Activated T-helper 2 cell treated with anti-CD3 and anti-CD28 coated beads, Interferon-gamma antibody, Interleukin-2, Interleukin-4, amounts not matched to agents 10 μg/mL and 5 μg/mL and 100 μg/mL, durations not matched to agents 14 hours and 24 hours and 36 hours (primary cell): ENCODE data around the gene FBXL15. TPM values are rescaled to one million over a fixed set of nuclear protein-coding genes. Genes with fewer than 3 reads are reported as not detected.

ENCODE experiments used
- DNase-seq: peaks from one replicate; pipeline ENCODE4 v3.0.0; 2021; ENCODE audit warnings: low spot score
- H3K27ac Mint-ChIP-seq: one replicate; pipeline ENCODE4 v1.8.0; 2021; ENCODE audit warnings: mixed read lengths
- H3K27me3 Mint-ChIP-seq: one replicate; pipeline ENCODE4 v1.8.0; 2021; ENCODE audit warnings: low read depth, mixed read lengths
- H3K36me3 Mint-ChIP-seq: one replicate; pipeline ENCODE4 v1.8.0; 2021; ENCODE audit warnings: low read depth, mixed read lengths
- H3K4me1 Mint-ChIP-seq: one replicate; pipeline ENCODE4 v1.8.0; 2021; ENCODE audit warnings: low read depth, mixed read lengths
- H3K4me3 Mint-ChIP-seq: one replicate; pipeline ENCODE4 v1.8.0; 2021; ENCODE audit warnings: low read depth, mild to moderate bottlenecking, moderate library complexity, mixed read lengths
- H3K9me3 Mint-ChIP-seq: one replicate; pipeline ENCODE4 v1.8.0; 2021; ENCODE audit warnings: mixed read lengths
- intact Hi-C: fragments of 100-400 bp; cut with micrococcal nuclease; formaldehyde crosslinking; loops from one replicate; pipeline ENCODE4 v1.15.1; 2023
- total RNA-seq: library from RNA; stranded (reverse); gene quantifications from 2 replicates; pipeline ENCODE4 v1.2.3, GENCODE V29; 2022

The FBXL15 gene
- total RNA-seq, 1 donor from 2014 or later, result 14.8 TPM

DNA sequence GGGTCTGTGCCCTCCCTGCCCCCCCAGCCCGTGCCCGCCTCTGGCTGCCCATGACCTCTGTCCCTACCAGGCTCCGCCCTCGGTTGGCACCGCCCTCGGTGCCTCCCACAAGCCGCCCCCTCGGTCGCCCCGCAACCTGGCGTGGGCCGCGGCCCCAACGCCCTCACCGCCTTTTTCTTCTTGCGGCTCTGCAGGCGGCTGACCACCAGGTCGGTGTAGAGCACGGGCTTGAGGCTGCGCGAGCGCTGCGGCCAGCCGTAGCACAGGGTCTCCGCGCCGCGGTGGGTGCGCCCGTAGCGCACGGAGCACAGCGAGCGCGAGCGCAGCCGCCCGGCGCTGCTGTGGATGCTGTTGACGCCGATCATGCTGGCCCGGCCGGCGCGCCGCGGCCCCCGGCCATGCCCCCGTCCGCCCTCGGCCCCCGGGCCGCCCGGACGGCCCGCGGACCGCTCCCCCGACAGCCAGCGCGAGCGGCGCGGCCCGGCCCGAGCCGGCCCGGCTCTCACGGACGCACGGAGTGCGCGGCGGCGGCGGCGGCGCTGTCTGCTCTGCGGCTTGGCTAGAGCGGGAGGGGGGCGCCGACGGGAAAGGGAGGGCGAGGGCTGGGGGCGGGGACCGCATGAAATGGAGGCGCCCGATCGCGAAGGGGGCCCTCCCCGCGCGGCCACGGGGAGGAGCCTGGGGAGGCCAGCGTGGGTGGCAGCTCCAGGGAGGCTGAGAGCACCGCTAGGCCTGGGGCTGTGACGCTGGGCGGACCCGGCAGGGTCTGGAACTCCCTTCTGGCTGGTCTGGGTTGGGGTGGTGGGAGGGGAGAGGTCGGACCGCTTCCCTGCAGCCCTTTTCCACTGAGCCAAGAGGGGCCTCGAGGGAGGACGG lies 11.7 kb upstream of the FBXL15 start:
- Mint-ChIP-seq H3K27ac (peak overlapping the region; percentile 74), H3K36me3 (peaks cover 7% of the 10 kb centered on the region), H3K9me3 (no peaks in the 10 kb centered on the region), H3K27me3 (peaks cover 24% of the 10 kb centered on the region), H3K4me3 (peak overlapping the region; percentile 85), H3K4me1 (peaks cover 32% of the 10 kb centered on the region)
- intact Hi-C loops, result loop anchor here (1.0 to 2.0 kb wide), 2 partner anchors 10 to 14 kb away; partner anchors contain the start of gene NFKB2
- peak; percentile 46 for DNase-seq

GRCh38 chr10:102409604-102410428 lies 10.8 kb upstream of the FBXL15 start:
- Mint-ChIP-seq H3K4me3 (peak overlapping the region; percentile 85), H3K27ac (peak overlapping the region; percentile 74), H3K36me3 (peaks cover 7% of the 10 kb centered on the region), H3K9me3 (no peaks in the 10 kb centered on the region), H3K4me1 (peaks cover 32% of the 10 kb centered on the region), H3K27me3 (peaks cover 24% of the 10 kb centered on the region)
- peak; percentile 8 for DNase-seq
- intact Hi-C loops, result loop anchor here (1.0 to 2.0 kb wide), 2 partner anchors 11 to 15 kb away; partner anchors contain the start of gene NFKB2

GRCh38 chr10:102410429-102411073 lies 10.1 kb upstream of the FBXL15 start:
- Mint-ChIP-seq H3K27ac (no peak overlapping the region), H3K4me1 (peaks cover 32% of the 10 kb centered on the region), H3K4me3 (peak overlapping the region; percentile 85), H3K9me3 (no peaks in the 10 kb centered on the region), H3K36me3 (peaks cover 2% of the 10 kb centered on the region), H3K27me3 (peaks cover 25% of the 10 kb centered on the region)
- DNase-seq, result peak; percentile 53
- intact Hi-C loops, result no loop called here

DNA sequence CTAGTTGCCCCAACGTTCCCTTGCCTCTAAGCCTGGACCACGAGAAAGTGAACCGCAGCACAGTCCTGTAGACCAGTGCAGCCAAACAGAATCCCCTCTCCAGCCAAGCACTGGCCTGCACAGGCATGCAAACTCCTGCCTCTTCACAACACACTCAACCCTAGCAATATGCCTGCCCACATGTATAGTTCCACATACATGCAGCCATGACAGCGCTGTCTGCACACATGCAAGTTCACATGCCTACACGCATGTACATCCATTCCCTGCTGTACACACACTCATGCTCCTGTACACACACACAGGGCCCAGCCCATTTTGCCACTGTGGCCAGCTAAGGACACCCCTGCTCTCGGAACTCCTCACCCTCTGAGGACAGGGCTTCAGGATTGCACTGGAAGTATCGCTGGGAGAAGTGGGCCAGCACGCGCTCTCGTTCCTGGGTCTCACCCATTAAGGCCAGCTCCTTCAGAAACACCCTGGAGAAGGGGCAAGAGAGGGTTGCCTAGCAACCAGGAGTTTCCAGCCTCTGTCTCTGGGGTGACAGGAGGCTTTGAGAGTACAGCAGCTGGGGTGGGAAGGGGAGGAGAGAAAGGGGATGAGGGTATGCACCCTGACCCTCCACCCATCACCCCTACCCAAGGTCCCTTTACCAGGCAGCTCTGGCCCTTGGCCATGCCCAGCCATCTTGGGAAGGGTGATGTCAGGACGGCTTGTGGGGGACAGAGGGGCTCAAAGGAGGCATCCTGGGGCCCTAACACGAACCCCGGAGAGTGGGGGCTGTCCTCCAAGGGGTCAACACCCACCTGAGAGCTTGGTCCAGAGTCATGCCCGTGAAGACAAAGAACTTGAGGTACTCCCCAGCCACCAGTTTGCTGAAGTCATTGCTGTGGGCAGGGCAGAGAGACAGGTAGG lies 9.0 kb upstream of the FBXL15 start:
- Mint-ChIP-seq H3K4me3 (peak overlapping the region; percentile 78), H3K4me1 (peaks cover 32% of the 10 kb centered on the region), H3K27me3 (peaks cover 30% of the 10 kb centered on the region), H3K9me3 (no peaks in the 10 kb centered on the region), H3K36me3 (no peaks in the 10 kb centered on the region), H3K27ac (peak overlapping the region; percentile 62)
- DNase-seq, result no peak
- intact Hi-C loops, result no loop called here

DNA sequence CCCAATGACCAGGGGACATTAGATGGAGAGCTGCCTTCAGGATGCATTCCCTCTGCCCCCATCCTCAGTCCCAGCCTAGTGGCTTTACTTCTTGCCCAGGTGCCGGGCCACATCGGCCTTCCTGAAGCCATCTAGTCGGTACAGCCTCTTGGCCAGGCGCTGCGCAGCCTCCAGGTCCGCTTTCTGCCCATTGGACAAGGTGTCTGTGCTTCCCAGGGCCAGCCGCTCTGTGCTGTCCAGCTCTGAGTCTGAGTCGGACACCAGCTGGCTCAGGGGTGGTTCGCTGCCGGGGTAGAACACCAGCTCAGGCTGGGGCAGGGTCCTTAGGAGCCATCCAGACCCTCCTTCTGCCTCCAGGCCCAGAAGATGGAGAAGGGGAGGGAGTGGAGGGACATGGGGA lies 8.3 kb upstream of the FBXL15 start:
- H3K27me3 Mint-ChIP-seq, result peaks cover 34% of the 10 kb centered on the region
- no peak overlapping the region for H3K27ac Mint-ChIP-seq
- no peaks in the 10 kb centered on the region for H3K9me3 Mint-ChIP-seq
- no peak for DNase-seq
- H3K4me3 Mint-ChIP-seq, result no peak overlapping the region
- intact Hi-C loops, result no loop called here
- H3K36me3 Mint-ChIP-seq, result no peaks in the 10 kb centered on the region
- H3K4me1 Mint-ChIP-seq, result peaks cover 32% of the 10 kb centered on the region

DNA sequence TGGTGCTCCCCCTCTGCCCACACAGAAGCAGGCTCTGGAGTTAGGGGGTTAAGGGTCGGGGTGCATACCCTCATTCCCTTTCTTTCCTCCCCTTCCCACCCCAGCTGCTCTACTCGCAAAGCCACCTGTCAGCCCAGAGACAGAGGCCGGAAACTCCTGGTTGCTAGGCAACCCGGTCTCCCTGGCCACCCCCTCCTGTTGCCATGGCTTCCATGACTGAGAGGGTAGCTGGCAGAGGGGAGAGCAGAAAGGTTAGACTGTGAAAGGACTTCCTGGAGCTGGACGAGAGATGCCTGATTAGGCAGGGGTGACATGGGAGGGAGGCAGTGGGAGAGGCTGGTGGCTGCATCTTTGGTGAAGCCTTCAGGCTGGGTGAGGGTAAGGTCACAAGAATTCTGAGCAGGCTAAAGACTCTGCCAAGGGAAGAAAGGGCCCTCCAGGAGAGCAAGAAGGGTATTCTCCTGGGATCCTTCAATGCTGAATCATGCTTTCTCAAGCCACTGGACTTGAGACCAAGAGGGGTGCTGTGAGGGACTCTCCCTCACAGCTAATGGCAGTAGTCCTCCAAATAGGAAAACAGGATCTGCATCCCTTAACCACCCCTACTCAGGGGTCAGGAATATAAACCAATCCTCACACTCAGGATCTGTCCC lies 7.5 kb upstream of the FBXL15 start:
- Mint-ChIP-seq H3K27ac (no peak overlapping the region), H3K4me1 (peaks cover 26% of the 10 kb centered on the region), H3K27me3 (peaks cover 38% of the 10 kb centered on the region), H3K36me3 (no peaks in the 10 kb centered on the region), H3K4me3 (no peak overlapping the region), H3K9me3 (no peaks in the 10 kb centered on the region)
- intact Hi-C loops, result no loop called here
- DNase-seq, result no peak

DNA sequence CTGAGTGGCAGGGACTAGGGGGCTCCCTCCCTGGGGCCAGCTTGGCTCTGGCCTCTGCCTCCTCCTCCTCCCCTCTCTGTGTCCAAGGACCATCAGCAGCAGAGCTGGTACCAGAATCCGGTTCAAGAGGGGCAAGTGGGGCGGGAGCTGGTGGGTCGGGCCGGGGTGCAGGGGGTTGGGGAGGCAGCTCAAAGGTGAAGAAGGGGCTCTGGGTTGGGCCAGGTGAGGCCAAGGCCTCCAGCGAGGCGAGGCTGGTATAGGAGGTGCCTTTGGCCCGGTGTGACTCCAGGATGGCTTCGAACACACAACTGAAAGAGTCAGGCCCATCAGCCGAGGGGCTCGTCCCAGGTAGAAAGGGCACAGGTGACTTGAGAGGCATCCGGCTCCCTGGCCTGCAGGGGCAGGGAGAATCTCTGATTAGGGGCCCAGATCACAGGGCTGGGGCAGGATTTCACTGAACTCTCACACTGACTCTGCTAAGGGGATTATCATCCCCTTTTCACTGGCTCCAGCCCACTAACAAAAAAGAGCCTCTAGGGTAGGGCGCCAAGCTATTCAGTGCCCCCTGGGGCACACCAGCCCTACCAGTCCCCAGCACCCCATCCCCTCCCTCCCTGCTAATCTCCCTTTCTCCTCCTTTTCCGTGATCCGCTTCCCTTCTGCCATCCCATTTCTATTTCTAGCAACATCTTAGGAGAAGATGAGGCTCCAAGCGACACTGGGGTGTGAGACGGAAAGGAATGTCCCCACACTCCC lies 6.7 kb upstream of the FBXL15 start:
- H3K9me3 Mint-ChIP-seq, result no peaks in the 10 kb centered on the region
- intact Hi-C loops, result no loop called here
- no peak overlapping the region for H3K4me3 Mint-ChIP-seq
- peaks cover 24% of the 10 kb centered on the region for H3K4me1 Mint-ChIP-seq
- H3K27ac Mint-ChIP-seq, result no peak overlapping the region
- no peak for DNase-seq
- no peaks in the 10 kb centered on the region for H3K36me3 Mint-ChIP-seq
- peaks cover 39% of the 10 kb centered on the region for H3K27me3 Mint-ChIP-seq

DNA sequence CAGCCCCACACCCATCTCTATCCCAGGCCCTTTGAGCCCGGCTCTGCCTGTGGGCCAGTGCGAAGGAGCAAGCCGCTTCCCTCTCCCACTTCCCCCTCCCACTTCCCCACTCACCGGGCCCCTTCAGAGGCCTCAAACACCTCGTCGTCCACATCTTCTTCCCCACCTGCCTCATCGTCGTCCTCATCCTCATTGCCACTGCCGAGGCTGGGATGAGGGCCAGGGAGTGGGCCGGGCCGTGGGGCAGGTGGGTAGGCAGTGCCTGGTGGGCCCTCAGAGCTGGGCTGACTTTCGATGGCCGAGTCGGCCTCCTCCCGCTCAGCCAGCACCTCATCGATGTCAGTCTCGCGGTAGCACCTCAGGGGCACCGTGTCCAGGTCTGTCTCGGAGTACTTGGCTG lies 5.9 kb upstream of the FBXL15 start:
- intact Hi-C loops, result no loop called here
- no peak overlapping the region for H3K4me3 Mint-ChIP-seq

DNA sequence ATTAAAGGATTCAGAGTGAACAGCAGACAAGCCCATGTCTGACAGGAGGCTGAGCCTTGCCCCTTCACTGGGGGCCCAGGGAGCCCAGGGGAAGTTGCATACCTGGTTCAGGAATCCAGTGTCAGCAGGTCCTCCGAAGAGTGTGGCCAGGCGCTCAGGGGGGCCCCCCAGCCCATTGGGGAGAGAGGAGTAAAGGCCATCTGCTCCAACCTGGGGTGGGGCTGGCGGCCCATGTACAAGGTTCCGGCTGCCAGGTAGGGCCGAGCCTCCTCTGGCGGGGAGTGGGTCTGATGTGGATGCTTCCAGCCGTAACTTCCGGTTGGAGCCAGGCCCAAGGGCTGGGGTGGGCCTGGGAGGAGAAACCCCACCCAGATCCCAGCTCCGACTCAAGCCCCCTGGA lies 4.4 kb upstream of the FBXL15 start:
- peaks cover 22% of the 10 kb centered on the region for H3K4me1 Mint-ChIP-seq
- H3K4me3 Mint-ChIP-seq, result no peak overlapping the region
- H3K27me3 Mint-ChIP-seq, result peaks cover 28% of the 10 kb centered on the region

More for the DNA sequence above, 5.9 kb upstream of the FBXL15 start:
- DNase-seq, result no peak
- Mint-ChIP-seq H3K27me3 (peaks cover 37% of the 10 kb centered on the region), H3K4me1 (peaks cover 23% of the 10 kb centered on the region), H3K9me3 (no peaks in the 10 kb centered on the region), H3K36me3 (no peaks in the 10 kb centered on the region), H3K27ac (no peak overlapping the region)

DNA sequence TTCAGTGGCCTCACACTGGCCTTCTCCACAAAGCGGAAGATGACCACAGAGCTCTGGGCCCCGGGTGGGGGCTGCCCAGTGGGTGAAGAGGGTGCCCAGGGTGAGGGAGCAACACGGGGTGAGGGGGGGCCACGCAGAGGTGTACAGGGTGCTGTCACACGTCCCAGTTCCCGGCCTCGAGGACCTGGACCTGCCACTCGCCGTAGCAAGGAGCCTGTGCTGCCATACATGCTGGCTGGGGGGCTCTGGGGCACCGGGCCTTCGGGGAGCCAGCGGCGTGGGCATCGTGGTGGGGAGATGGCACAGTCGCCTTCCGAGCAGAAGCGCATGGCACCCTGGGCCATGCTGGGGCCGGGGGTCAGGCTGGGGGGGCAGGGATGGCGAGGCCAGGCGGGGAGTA lies 3.9 kb upstream of the FBXL15 start:
- H3K27ac Mint-ChIP-seq, result no peak overlapping the region
- no peak overlapping the region for H3K4me3 Mint-ChIP-seq
- H3K4me1 Mint-ChIP-seq, result peaks cover 19% of the 10 kb centered on the region
- no peaks in the 10 kb centered on the region for H3K9me3 Mint-ChIP-seq
- H3K27me3 Mint-ChIP-seq, result peaks cover 24% of the 10 kb centered on the region
- intact Hi-C loops, result no loop called here
- no peak for DNase-seq
- no peaks in the 10 kb centered on the region for H3K36me3 Mint-ChIP-seq

More for the DNA sequence above, 4.4 kb upstream of the FBXL15 start:
- DNase-seq, result no peak
- Mint-ChIP-seq H3K9me3 (no peaks in the 10 kb centered on the region), H3K36me3 (no peaks in the 10 kb centered on the region), H3K27ac (no peak overlapping the region)
- intact Hi-C loops, result no loop called here

DNA sequence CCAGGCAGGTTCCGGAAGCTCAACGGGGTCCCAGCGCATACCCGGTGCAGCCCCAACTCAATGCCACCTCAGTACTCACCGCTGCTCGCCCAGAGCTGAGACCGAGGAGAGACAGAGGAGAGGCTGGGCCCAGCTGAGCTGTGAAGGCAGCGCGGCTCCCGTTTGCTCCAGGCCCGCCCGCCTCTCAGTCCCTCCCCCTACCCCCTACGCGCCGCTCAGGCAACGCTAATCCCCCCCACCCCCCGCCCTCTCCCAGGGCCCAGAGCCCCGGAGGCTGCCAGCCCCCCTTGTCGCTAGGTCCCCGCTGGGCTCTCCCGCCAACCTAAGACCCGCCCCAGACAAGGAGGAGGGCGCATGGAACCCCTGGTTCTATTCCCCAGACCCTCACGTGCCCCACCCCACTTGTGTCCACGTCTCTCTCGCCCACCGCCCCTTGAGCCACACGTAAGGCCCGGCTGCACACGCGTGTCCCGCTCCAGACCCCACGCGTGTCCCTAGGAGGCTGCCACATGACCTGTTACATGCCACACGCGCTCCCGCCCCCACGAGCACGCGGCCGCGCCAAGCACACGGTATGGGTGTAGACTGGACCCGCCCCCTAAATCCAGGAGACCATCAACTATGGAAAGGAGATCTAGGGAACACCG lies 1.9 kb upstream of the FBXL15 start, which contains the start of gene PSD:
TSS of gene PSD (minus strand) at position 164 of the 647 bp plus-strand sequence. CDS start 1,747 bp downstream, outside the sequence.
- intact Hi-C loops, result no loop called here
- H3K27ac Mint-ChIP-seq, result peak within 1 kb of the TSS; percentile 9
- peaks cover 4% of the 10 kb centered on the region for H3K36me3 Mint-ChIP-seq

More for the DNA sequence above, 1.9 kb upstream of the FBXL15 start, which contains the start of gene PSD:
- DNase-seq, result no peak
- Mint-ChIP-seq H3K27me3 (peaks cover 23% of the 10 kb centered on the region), H3K9me3 (no peaks in the 10 kb centered on the region), H3K4me3 (peak within 1 kb of the TSS; percentile 93), H3K4me1 (peaks cover 17% of the 10 kb centered on the region)
